IMR-90 (cell line): ENCODE measurements around the gene CLEC17A.

ENCODE experiments used
- BHLHE40 ChIP-seq: fragments of 150-350 bp; IDR thresholded peaks from 2 replicates; pipeline ENCODE4 v1.6.1; 2016; ENCODE audit warnings: mild to moderate bottlenecking, low read depth, low read length
- CEBPB ChIP-seq: IDR thresholded peaks from 2 replicates; pipeline ENCODE4 v1.6.1; 2012; ENCODE audit warnings: low read depth, low read length, improper control_type of control experiment
- CHD1 ChIP-seq: IDR thresholded peaks from 2 replicates; pipeline ENCODE4 v1.6.1; 2012; ENCODE audit warnings: low read depth, low read length, improper control_type of control experiment
- MAFK ChIP-seq: IDR thresholded peaks from 2 replicates; pipeline ENCODE4 v1.6.1; 2012; ENCODE audit warnings: low read depth, low read length, improper control_type of control experiment
- POLR2A ChIP-seq: IDR thresholded peaks from 2 replicates; pipeline ENCODE4 v1.6.1; 2012; ENCODE audit warnings: mild to moderate bottlenecking, low read depth, low read length
- RAD21 ChIP-seq: IDR thresholded peaks from 2 replicates; pipeline ENCODE4 v1.6.1; 2012; ENCODE audit warnings: low read length, improper control_type of control experiment
- TF ChIP-seq, protein P1 (sequence below): conservative IDR thresholded peaks from 2 replicates; pipeline ENCODE4 v1.5.1; 2012; ENCODE audit warnings: mild to moderate bottlenecking, low read depth, low read length, improper control_type of control experiment

DNA sequence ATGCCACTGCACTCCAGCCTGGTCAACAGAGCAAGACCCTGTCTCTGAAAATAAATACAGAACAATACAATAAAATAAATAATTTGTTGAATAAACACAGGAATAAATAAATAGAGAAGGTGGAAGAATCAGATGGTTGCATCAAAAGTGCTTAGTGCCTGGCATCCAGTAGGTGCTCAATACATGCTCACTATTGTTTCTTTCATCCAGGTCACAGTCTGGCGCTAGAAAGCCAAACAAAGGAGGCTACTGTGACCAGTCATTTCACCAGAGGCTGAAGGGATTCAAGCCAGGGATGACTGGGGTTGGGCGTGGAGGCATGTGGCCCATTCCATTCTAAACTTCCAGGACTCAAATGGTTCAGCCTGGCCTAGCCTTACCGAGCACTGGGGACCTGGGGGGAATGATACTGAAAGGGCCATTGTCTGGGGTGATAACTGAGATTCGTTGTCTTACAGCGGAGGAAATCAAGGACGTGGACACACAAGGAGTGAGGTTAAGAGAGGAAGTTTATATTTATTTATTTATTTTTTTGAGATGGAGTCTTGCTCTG, 7.4 kb upstream of the CLEC17A start:
- TF ChIP-seq, protein P1, sequence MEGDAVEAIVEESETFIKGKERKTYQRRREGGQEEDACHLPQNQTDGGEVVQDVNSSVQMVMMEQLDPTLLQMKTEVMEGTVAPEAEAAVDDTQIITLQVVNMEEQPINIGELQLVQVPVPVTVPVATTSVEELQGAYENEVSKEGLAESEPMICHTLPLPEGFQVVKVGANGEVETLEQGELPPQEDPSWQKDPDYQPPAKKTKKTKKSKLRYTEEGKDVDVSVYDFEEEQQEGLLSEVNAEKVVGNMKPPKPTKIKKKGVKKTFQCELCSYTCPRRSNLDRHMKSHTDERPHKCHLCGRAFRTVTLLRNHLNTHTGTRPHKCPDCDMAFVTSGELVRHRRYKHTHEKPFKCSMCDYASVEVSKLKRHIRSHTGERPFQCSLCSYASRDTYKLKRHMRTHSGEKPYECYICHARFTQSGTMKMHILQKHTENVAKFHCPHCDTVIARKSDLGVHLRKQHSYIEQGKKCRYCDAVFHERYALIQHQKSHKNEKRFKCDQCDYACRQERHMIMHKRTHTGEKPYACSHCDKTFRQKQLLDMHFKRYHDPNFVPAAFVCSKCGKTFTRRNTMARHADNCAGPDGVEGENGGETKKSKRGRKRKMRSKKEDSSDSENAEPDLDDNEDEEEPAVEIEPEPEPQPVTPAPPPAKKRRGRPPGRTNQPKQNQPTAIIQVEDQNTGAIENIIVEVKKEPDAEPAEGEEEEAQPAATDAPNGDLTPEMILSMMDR: no peak
- no peak for TF ChIP-seq POLR2A
- no peak for TF ChIP-seq MAFK
- TF ChIP-seq BHLHE40: no peak
- no peak for TF ChIP-seq CHD1
- TF ChIP-seq RAD21: no peak
- no peak for TF ChIP-seq CEBPB
